Measurements from ENCODE around the gene TMEM120A. TPM values are rescaled to one million over a fixed set of nuclear protein-coding genes. Genes with fewer than 3 reads are reported as not detected.
A peak's percentile ranks its signal among the peaks of the same experiment; 100 is the strongest.

The TMEM120A gene
- total RNA-seq, 1 experiment from 2014 or later, result 18.9 TPM

DNA sequence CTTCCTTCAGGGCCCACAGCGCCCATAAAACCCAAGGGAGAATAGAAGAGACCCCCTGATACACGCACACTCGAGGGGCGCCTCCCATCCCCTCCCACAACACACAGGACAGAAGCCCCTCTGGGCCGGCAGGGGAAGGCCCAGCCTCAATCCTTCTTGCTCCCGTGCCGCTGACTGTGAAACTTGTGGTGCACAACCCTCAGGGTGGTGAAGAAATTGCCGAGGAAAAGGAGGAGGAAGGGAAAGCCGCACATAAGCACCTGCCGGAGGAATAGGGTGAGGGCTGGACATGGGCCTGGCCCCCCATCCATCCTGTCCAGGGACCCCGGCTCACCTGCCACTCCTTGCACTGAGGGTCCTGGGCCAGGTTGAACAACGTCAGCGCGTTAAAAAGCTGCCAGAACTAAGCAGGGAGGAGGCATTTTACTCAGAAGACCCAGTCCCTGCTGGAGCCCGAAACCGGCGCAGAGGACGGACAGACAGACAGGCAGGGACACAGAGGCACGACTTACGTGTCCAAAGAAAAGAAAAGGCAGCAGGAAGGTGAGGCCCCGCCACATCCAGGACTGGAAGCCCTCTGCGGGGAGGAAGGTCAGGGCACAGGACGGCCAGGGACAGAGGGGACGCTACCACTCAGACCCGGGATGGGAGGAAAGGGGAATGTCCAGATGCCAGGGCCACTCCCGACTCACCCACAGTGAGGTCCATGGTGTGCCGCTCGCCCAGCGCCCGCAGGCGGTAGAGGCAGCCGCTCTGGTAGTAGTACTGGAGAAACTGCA is 7.2 kb downstream of the TMEM120A start:
- no peaks in the 10 kb centered on the region for H3K4me1 ChIP-seq (ENCODE audit: insufficient read depth, low read length, poor library complexity, severe bottlenecking)
- intact Hi-C loops (cut with micrococcal nuclease; ENCODE audit: unreplicated experiment), result no loop called here
- no peaks in the 10 kb centered on the region for H3K9me3 ChIP-seq (ENCODE audit: low read depth, low read length, poor library complexity, severe bottlenecking)
- H3K27me3 ChIP-seq (replicated peaks; ENCODE audit: insufficient read depth, low read depth, low read length, poor library complexity), result no peaks in the 10 kb centered on the region
- H3K36me3 ChIP-seq (ENCODE audit: insufficient read depth, low read length, poor library complexity, severe bottlenecking), result peaks cover 27% of the 10 kb centered on the region
- no peak for TF ChIP-seq EZH2 (IDR thresholded peaks at IDR 0.05; ENCODE audit: borderline replicate concordance, low read depth, low read length, poor library complexity, severe bottlenecking)
- TF ChIP-seq CTCF (conservative IDR thresholded peaks at IDR 0.05; ENCODE audit: low read depth, low read length), result no peak
- BruUV-seq (replicated peaks), result no TSS peak
- H3K27ac ChIP-seq (ENCODE audit: low read depth, low read length, poor library complexity, severe bottlenecking), result no peak overlapping the region
- no peak for DNase-seq (ENCODE audit: low spot score)
- ChIA-PET CTCF (no interaction called here), POLR2A (ENCODE audit: low non-redundant PET) (no interaction called here)
- no peak overlapping the region for H3K4me3 ChIP-seq (ENCODE audit: low read depth, low read length, poor library complexity, severe bottlenecking)

GRCh38 chr7:75986147-75986781 is 8.1 kb downstream of the TMEM120A start:
- DNase-seq (ENCODE audit: low spot score), result no peak
- ChIA-PET CTCF (no interaction called here), POLR2A (ENCODE audit: low non-redundant PET) (no interaction called here)
- no peak overlapping the region for H3K4me3 ChIP-seq (ENCODE audit: low read depth, low read length, poor library complexity, severe bottlenecking)
- no peaks in the 10 kb centered on the region for H3K27me3 ChIP-seq (replicated peaks; ENCODE audit: insufficient read depth, low read depth, low read length, poor library complexity)
- H3K9me3 ChIP-seq (ENCODE audit: low read depth, low read length, poor library complexity, severe bottlenecking), result no peaks in the 10 kb centered on the region
- TSS peak; percentile 69 for BruUV-seq (replicated peaks)
- H3K4me1 ChIP-seq (ENCODE audit: insufficient read depth, low read length, poor library complexity, severe bottlenecking), result no peaks in the 10 kb centered on the region
- intact Hi-C loops (cut with micrococcal nuclease; ENCODE audit: unreplicated experiment), result no loop called here
- no peak overlapping the region for H3K27ac ChIP-seq (ENCODE audit: low read depth, low read length, poor library complexity, severe bottlenecking)
- H3K36me3 ChIP-seq (ENCODE audit: insufficient read depth, low read length, poor library complexity, severe bottlenecking), result peaks cover 27% of the 10 kb centered on the region
- TF ChIP-seq CTCF (conservative IDR thresholded peaks at IDR 0.05; ENCODE audit: low read depth, low read length), result no peak
- TF ChIP-seq EZH2 (IDR thresholded peaks at IDR 0.05; ENCODE audit: borderline replicate concordance, low read depth, low read length, poor library complexity, severe bottlenecking), result no peak

DNA sequence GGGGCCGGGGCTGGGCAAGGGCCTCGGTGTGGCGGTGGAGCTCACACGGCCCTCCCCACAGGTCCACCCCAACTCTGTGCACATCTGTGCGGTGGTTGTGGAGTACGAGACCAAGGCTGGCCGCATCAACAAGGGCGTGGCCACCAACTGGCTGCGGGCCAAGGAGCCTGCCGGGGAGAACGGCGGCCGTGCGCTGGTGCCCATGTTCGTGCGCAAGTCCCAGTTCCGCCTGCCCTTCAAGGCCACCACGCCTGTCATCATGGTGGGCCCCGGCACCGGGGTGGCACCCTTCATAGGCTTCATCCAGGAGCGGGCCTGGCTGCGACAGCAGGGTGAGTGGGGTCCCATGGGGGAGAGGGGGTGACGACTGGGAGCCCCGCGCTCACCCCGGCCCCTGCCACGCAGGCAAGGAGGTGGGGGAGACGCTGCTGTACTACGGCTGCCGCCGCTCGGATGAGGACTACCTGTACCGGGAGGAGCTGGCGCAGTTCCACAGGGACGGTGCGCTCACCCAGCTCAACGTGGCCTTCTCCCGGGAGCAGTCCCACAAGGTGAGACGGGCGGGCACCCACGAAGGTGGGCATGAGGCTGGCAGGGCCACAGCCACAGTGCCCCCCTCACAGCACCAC is 8.8 kb downstream of the TMEM120A start:
- Histone ChIP-seq H3K27ac (ENCODE audit: low read depth, low read length, poor library complexity, severe bottlenecking) (no peak overlapping the region), H3K4me3 (ENCODE audit: low read depth, low read length, poor library complexity, severe bottlenecking) (no peak overlapping the region), H3K9me3 (ENCODE audit: low read depth, low read length, poor library complexity, severe bottlenecking) (no peaks in the 10 kb centered on the region), H3K4me1 (ENCODE audit: insufficient read depth, low read length, poor library complexity, severe bottlenecking) (no peaks in the 10 kb centered on the region), H3K27me3 (replicated peaks; ENCODE audit: insufficient read depth, low read depth, low read length, poor library complexity) (no peaks in the 10 kb centered on the region), H3K36me3 (ENCODE audit: insufficient read depth, low read length, poor library complexity, severe bottlenecking) (peaks cover 29% of the 10 kb centered on the region)
- POLR2A ChIA-PET (ENCODE audit: low non-redundant PET), result interaction anchor here (0.5 to 0.6 kb wide), 2 partner anchors 9 to 1391 kb away, joined by 3 read pairs; no protein-coding TSS in a partner anchor
- DNase-seq (ENCODE audit: low spot score), result no peak
- BruUV-seq (replicated peaks), result no TSS peak
- intact Hi-C loops (cut with micrococcal nuclease; ENCODE audit: unreplicated experiment), result no loop called here
- CTCF ChIA-PET, result no interaction called here
- TF ChIP-seq EZH2 (IDR thresholded peaks at IDR 0.05; ENCODE audit: borderline replicate concordance, low read depth, low read length, poor library complexity, severe bottlenecking) (no peak), CTCF (conservative IDR thresholded peaks at IDR 0.05; ENCODE audit: low read depth, low read length) (no peak)

All from A673 (cell line).